GM12874 (cell line): ENCODE data around the gene TXNRD3.

Experiments
- CTCF ChIP-seq: IDR thresholded peaks from 2 replicates; pipeline ENCODE4 v1.5.1; 2011; ENCODE audit warnings: low read depth, mild to moderate bottlenecking, control low read depth, low read length, moderate library complexity; ENCODE audit not compliant: insufficient read depth

Gene TXNRD3

GRCh38 chr3:126663750-126664149, 8.8 kb upstream of the TXNRD3 start:
- no peak for TF ChIP-seq CTCF

- no peak for TF ChIP-seq CTCF
These were observed 8.3 kb upstream of the TXNRD3 start for GRCh38 chr3:126663257-126663656.

- no peak for TF ChIP-seq CTCF
These were observed 6.8 kb upstream of the TXNRD3 start for GRCh38 chr3:126661532-126662364.

GRCh38 chr3:126659915-126660886, 5.3 kb upstream of the TXNRD3 start:
- no peak for TF ChIP-seq CTCF

- no peak for TF ChIP-seq CTCF
These were observed 3.7 kb upstream of the TXNRD3 start for GRCh38 chr3:126658584-126658983.

- no peak for TF ChIP-seq CTCF
These were observed 3.0 kb upstream of the TXNRD3 start for GRCh38 chr3:126657901-126658300.
